Cerebellar cortex (tissue), 1 donor: Measurements from ENCODE around the gene CLEC19A.

Experiments
- DNase-seq: peaks from one replicate; pipeline ENCODE4 v3.0.0-alpha.2; 2015; ENCODE audit warnings: low spot score

Gene CLEC19A

GRCh38 chr16:19328364-19328763 lies 42.8 kb downstream of the CLEC19A start:
- no peak for DNase-seq

GRCh38 chr16:19329932-19330331 lies 44.4 kb downstream of the CLEC19A start:
- no peak for DNase-seq

- peak; percentile 22 for DNase-seq
These were observed 45.4 kb downstream of the CLEC19A start for GRCh38 chr16:19330841-19331397.

GRCh38 chr16:19331794-19332193 lies 46.3 kb downstream of the CLEC19A start:
- DNase-seq = no peak

- no peak for DNase-seq
These were observed 52.8 kb downstream of the CLEC19A start for GRCh38 chr16:19338335-19338734.

- no peak for DNase-seq
These were observed 58.8 kb downstream of the CLEC19A start for GRCh38 chr16:19344224-19344801.

GRCh38 chr16:19344980-19345379 lies 59.4 kb downstream of the CLEC19A start:
- no peak for DNase-seq

- no peak for DNase-seq
These were observed 60.9 kb downstream of the CLEC19A start for GRCh38 chr16:19346335-19346922.

- no peak for DNase-seq
These were observed 62.6 kb downstream of the CLEC19A start for GRCh38 chr16:19348125-19348524.

GRCh38 chr16:19348578-19349315 lies 63.2 kb downstream of the CLEC19A start:
- no peak for DNase-seq

- no peak for DNase-seq
These were observed 68.8 kb downstream of the CLEC19A start for GRCh38 chr16:19354371-19354770.

- DNase-seq = no peak
These were observed 70.8 kb downstream of the CLEC19A start for GRCh38 chr16:19356024-19356952.

GRCh38 chr16:19359556-19359955 lies 74.0 kb downstream of the CLEC19A start:
- DNase-seq = no peak
